Thymus (tissue), 11 donors: ENCODE data around the gene FEN1. TPM values are rescaled to one million over a fixed set of nuclear protein-coding genes. Genes with fewer than 3 reads are reported as not detected.

Experiments used
- DNase-seq, 9 donors: peaks; one replicate each; pipeline ENCODE4 v3.0.0-alpha.2; 2013; ENCODE audit warnings: low spot score in 9 of 9, low read depth in 6 of 9, missing footprints in 1 of 9
- H3K27ac ChIP-seq, 2 donors: one replicate each; pipeline ENCODE4 v1.5.1; 2013; ENCODE audit warnings: control low read depth in 1 of 2, low read depth in 1 of 2, low read length in 1 of 2, mild to moderate bottlenecking in 1 of 2, moderate library complexity in 1 of 2
- H3K27me3 ChIP-seq, 2 donors: one replicate each; pipeline ENCODE4 v1.5.1; 2013; ENCODE audit warnings: low read length in 1 of 2; ENCODE audit not compliant: control insufficient read depth in 2 of 2, insufficient read depth in 1 of 2
- H3K36me3 ChIP-seq, 2 donors: one replicate each; pipeline ENCODE4 v1.5.1; 2013; ENCODE audit warnings: low read length in 1 of 2, mild to moderate bottlenecking in 1 of 2, moderate library complexity in 1 of 2; ENCODE audit not compliant: control insufficient read depth in 2 of 2, insufficient read depth in 2 of 2
- H3K4me1 ChIP-seq, 2 donors: one replicate each; pipeline ENCODE4 v1.5.1; 2013; ENCODE audit warnings: low read length in 2 of 2; ENCODE audit not compliant: control insufficient read depth in 2 of 2, insufficient read depth in 2 of 2
- H3K4me3 ChIP-seq, 2 donors: one replicate each; pipeline ENCODE4 v1.5.1; 2013; ENCODE audit warnings: low read length in 2 of 2, control low read depth in 1 of 2, mild to moderate bottlenecking in 1 of 2
- H3K9me3 ChIP-seq, 2 donors: one replicate each; pipeline ENCODE4 v1.5.1; 2013; ENCODE audit warnings: low read length in 1 of 2, mild to moderate bottlenecking in 1 of 2; ENCODE audit not compliant: control insufficient read depth in 2 of 2, insufficient read depth in 1 of 2
- WGBS: extraction: QIAGEN DNeasy Blood & Tissue Kit; methylation state at CpG from one replicate; pipeline ENCODE4 v1.1.7; 2013; 5-methylcytosine and 5-hydroxymethylcytosine counted together
- polyA plus RNA-seq: library from polyadenylated mRNA; stranded (reverse); fragments of 200-250 nt; gene quantifications from one replicate; pipeline ENCODE4 v1.2.3, GENCODE V29; 2013
- total RNA-seq: library from RNA; stranded (reverse); fragments of 120-200 nt; gene quantifications from one replicate; pipeline ENCODE4 v1.2.4, GENCODE V29; 2013
- donor health status: healthy.

FEN1 gene
- total and polyA plus RNA-seq, 2 donors, result 10.0 to 84.1 TPM

DNA sequence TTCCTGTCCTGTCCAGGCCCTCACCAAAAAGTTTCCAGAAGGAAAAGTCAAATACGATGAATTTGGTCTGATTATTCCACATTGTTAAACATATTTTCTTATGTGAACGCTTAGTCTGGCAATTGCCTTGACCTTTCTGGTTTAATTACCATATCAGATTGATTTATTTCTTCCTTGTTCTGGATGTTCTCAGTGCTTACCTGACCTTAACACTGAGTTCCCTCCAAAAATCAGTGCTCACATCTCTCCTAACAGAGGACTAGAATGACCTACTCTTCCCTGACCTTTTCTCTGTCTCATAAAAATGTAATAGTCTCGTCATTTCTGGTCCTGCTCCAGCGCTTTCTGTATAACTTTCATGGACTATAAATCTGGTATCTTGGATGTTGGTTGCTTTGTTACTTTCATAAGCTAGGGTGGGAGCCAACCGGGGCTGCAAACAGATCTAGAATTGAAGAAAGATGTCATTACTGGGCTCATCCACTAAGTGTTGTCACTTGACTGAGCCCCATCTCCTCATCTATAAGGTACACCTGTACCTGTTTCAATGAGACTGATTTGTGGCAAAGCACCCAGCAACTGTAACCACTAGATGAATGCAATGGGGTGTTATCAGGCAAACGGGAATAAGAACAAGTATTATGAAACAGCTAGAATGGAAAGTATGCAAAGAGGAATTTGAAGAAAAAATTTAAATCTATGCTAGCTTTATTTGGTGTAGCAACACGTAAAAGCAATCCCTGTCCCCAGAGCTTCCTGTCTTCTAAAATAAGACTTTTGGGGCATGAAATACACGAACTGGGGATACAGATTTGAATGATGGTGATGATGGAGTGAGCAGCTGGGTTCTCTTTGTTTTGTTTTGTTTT is 37.8 kb downstream of the FEN1 start:
- Histone ChIP-seq H3K36me3 (peaks cover 0 to 3% of the 10 kb centered on the region in 2 donors), H3K27ac (peak overlapping the region in 1 of 2 donors; percentile 15), H3K4me1 (peaks cover 53 to 81% of the 10 kb centered on the region in 2 donors), H3K4me3 (peak overlapping the region in 1 of 2 donors; percentile 7), H3K9me3 (no peaks in the 10 kb centered on the region), H3K27me3 (no peaks in the 10 kb centered on the region)
- WGBS, result 61% methylated on average over 8 of the region's 8 CpGs
- DNase-seq, result no peak

DNA sequence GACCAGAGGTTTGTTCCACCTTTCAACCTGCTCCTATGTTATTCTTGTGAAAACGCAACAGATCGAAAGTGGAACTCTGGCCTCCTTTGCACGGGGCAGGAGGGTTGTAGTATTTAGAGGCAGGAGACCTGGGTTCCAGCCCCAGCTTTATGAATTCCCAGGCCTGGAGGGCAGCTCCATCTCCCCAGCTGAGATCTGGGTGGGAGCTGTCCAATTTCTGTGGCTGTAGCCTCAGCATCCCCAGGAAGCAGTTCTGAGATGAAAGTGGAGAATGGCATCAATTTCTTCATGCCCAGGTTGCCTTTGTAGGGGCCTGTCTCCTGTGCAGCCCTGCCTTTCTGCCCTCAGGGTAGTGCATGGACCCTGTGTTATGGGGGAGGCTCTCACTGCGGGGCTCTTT is 39.5 kb downstream of the FEN1 start:
- H3K27me3 ChIP-seq, result no peaks in the 10 kb centered on the region
- no peak for DNase-seq
- peaks cover 50 to 76% of the 10 kb centered on the region in 2 donors for H3K4me1 ChIP-seq
- WGBS, result 92% methylated on average over 4 of the region's 4 CpGs
- no peak overlapping the region for H3K4me3 ChIP-seq
- no peaks in the 10 kb centered on the region for H3K9me3 ChIP-seq
- peak overlapping the region in 1 of 2 donors; percentile 96 for H3K27ac ChIP-seq
- H3K36me3 ChIP-seq, result peaks cover 0 to 4% of the 10 kb centered on the region in 2 donors

DNA sequence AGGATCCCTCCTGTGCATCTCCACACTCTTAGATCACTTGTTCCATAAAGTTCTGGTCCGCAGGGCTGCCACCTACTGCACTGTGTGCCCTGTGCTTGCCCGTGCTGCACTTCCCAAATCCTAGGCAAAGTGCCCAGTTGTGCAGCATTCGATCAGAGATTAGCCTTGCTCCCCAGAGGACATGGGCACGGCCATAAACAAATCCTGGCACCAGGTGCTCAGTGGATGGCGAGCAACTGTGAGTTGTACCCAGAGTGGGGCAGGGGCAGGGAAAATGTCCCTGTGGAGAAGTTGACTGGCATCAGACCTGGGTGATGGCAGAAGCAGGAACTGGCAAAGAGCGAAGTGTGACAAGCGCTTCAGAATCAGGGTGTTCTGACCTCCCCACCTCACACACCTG is 40.0 kb downstream of the FEN1 start:
- H3K27me3 ChIP-seq, result no peaks in the 10 kb centered on the region
- peak overlapping the region in 1 of 2 donors; percentile 96 for H3K27ac ChIP-seq
- peaks cover 2 to 9% of the 10 kb centered on the region in 2 donors for H3K36me3 ChIP-seq
- H3K9me3 ChIP-seq, result no peaks in the 10 kb centered on the region
- H3K4me3 ChIP-seq, result no peak overlapping the region
- DNase-seq, result no peak
- WGBS, result 89% methylated on average over 7 of the region's 7 CpGs
- H3K4me1 ChIP-seq, result peaks cover 46 to 75% of the 10 kb centered on the region in 2 donors

GRCh38 chr11:61833471-61833870 is 40.8 kb downstream of the FEN1 start:
- Histone ChIP-seq H3K27me3 (no peaks in the 10 kb centered on the region), H3K4me3 (no peak overlapping the region), H3K36me3 (peaks cover 10 to 16% of the 10 kb centered on the region in 2 donors), H3K4me1 (peaks cover 46 to 75% of the 10 kb centered on the region in 2 donors), H3K9me3 (no peaks in the 10 kb centered on the region), H3K27ac (peak overlapping the region; percentile 92 to 96)
- DNase-seq, result peak in 5 of 9 donors; percentile 67 to 91 (median 81)
- 13% methylated on average over 11 of the region's 11 CpGs for WGBS

DNA sequence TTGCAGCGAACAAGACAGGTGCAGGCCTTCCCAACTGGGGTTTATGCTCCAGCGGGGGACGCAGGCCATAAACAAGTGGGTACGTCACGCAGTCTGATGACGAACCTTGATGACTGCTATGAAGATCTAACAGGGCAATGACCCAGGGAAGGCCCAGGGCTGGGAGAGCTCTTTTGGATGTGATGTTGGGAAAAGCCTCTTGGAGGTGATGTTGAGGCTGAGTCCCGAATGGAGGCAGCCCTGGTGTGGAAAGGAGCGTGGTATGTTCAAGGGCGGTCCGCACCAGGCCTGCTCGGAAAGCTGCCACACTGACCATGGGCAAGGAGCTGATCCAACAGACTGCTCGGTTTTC is 41.2 kb downstream of the FEN1 start:
- no peaks in the 10 kb centered on the region for H3K27me3 ChIP-seq
- DNase-seq, result no peak
- H3K27ac ChIP-seq, result peak overlapping the region; percentile 92 to 96
- H3K9me3 ChIP-seq, result no peaks in the 10 kb centered on the region
- peaks cover 45 to 74% of the 10 kb centered on the region in 2 donors for H3K4me1 ChIP-seq
- WGBS, result 91% methylated on average over 12 of the region's 12 CpGs
- no peak overlapping the region for H3K4me3 ChIP-seq
- H3K36me3 ChIP-seq, result peaks cover 14 to 20% of the 10 kb centered on the region in 2 donors

GRCh38 chr11:61834278-61835048 is 41.8 kb downstream of the FEN1 start:
- 30% methylated on average over 12 of the region's 12 CpGs for WGBS

GRCh38 chr11:61836193-61836592 is 43.5 kb downstream of the FEN1 start:
- 99% methylated on average over 8 of the region's 8 CpGs for WGBS
- Histone ChIP-seq H3K4me3 (no peak overlapping the region), H3K9me3 (no peaks in the 10 kb centered on the region), H3K27ac (no peak overlapping the region), H3K27me3 (no peaks in the 10 kb centered on the region), H3K36me3 (peaks cover 28 to 40% of the 10 kb centered on the region in 2 donors), H3K4me1 (peaks cover 27 to 52% of the 10 kb centered on the region in 2 donors)
- no peak for DNase-seq

More at GRCh38 chr11:61834278-61835048, 41.8 kb downstream of the FEN1 start:
- peak overlapping the region; percentile 2 to 5 for H3K4me3 ChIP-seq
- peaks cover 16 to 24% of the 10 kb centered on the region in 2 donors for H3K36me3 ChIP-seq
- peak in 4 of 9 donors; percentile 47 to 88 (median 70) for DNase-seq
- no peaks in the 10 kb centered on the region for H3K9me3 ChIP-seq
- H3K4me1 ChIP-seq, result peaks cover 39 to 68% of the 10 kb centered on the region in 2 donors
- no peaks in the 10 kb centered on the region for H3K27me3 ChIP-seq
- H3K27ac ChIP-seq, result peak overlapping the region; percentile 92 to 96

DNA sequence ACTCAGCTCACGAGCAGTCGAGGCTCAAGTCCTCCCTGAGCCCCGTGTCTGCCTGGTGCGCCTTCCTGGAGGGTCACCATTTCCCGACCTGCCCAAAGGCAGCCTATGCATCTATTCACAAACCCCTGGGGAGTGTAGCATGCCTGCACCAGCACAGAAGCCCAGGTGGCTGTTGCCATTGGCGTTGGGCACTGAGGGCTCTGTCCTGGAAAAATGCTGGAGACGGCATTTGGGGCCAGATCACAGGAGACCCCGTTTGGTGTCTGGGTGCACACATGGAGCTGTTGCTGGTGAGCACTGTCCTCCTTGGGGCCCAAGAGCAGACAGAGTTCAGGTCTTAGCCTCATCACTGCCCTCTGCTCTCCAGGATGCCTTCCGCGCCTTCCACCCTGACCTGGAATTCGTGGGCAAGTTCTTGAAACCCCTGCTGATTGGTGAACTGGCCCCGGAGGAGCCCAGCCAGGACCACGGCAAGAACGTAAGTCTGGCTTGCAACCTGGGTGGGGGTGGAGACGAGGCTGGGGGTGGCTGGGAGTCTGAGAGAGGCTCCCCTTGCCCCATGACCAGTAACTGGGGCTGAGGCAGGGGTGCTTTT is 44.8 kb downstream of the FEN1 start:
- no peak for DNase-seq
- Histone ChIP-seq H3K27me3 (no peaks in the 10 kb centered on the region), H3K4me3 (no peak overlapping the region), H3K27ac (no peak overlapping the region), H3K36me3 (peaks cover 38 to 51% of the 10 kb centered on the region in 2 donors), H3K4me1 (peaks cover 32 to 46% of the 10 kb centered on the region in 2 donors), H3K9me3 (no peaks in the 10 kb centered on the region)
- 98% methylated on average over 15 of the region's 15 CpGs for WGBS
